Lower lobe of right lung (tissue), 2 donors: ENCODE measurements around the gene TEAD4. TPM values are rescaled to one million over a fixed set of nuclear protein-coding genes. Genes with fewer than 3 reads are reported as not detected.

Experiments
- ATAC-seq, 2 donors: fragments of 200-7000 bp; cut with Tn5 transposase; one replicate each; pipeline ENCODE4 v1.9.1; 2020 to 2022; ENCODE audit warnings: mild to moderate bottlenecking in 2 of 2, moderate library complexity in 2 of 2
- DNase-seq: peaks from one replicate; pipeline ENCODE4 v3.0.0-alpha.2; 2020
- H3K27ac ChIP-seq: fragments of 200-600 bp; one replicate; pipeline ENCODE4 v1.8.0; 2022
- H3K27me3 ChIP-seq: fragments of 200-600 bp; one replicate; pipeline ENCODE4 v1.8.0; 2022; ENCODE audit warnings: low read depth
- H3K36me3 ChIP-seq: fragments of 200-600 bp; one replicate; pipeline ENCODE4 v1.8.0; 2022; ENCODE audit warnings: mild to moderate bottlenecking
- H3K4me1 ChIP-seq: fragments of 200-600 bp; one replicate; pipeline ENCODE4 v1.8.0; 2022
- H3K4me3 ChIP-seq: fragments of 200-600 bp; one replicate; pipeline ENCODE4 v1.8.0; 2022; ENCODE audit warnings: mild to moderate bottlenecking
- H3K9me3 ChIP-seq: fragments of 200-600 bp; one replicate; pipeline ENCODE4 v1.8.0; 2022
- CTCF ChIP-seq: fragments of 200-600 bp; IDR thresholded peaks from one replicate; pipeline ENCODE4 v1.8.0; 2022; ENCODE audit warnings: antibody characterized with exemption, mild to moderate bottlenecking
- intact Hi-C: fragments of 100-400 bp; cut with DNase I; formaldehyde crosslinking; loops from one replicate; pipeline ENCODE4 v1.11.0; 2022
- total RNA-seq: library from RNA; stranded (reverse); fragmentation: NEBNext Ultra II Directional; extraction: Animal tissue kit (Norgen Biotek cat#: 25700); gene quantifications from one replicate; pipeline ENCODE4 v1.2.1, GENCODE V29; 2021
- donor health status: DM: no; HTN: yes; CAD: no; lungs with severe emphysema.

The TEAD4 gene
- total RNA-seq, 1 donor from 2014 or later: 27.3 TPM

GRCh38 chr12:3020850-3021435 is 61.7 kb downstream of the TEAD4 start:
- H3K4me3 ChIP-seq: no peak overlapping the region
- no peak for DNase-seq
- H3K4me1 ChIP-seq: no peaks in the 10 kb centered on the region
- no peaks in the 10 kb centered on the region for H3K27me3 ChIP-seq
- ATAC-seq: peak in 1 of 2 donors; percentile 25
- peaks cover 50% of the 10 kb centered on the region for H3K36me3 ChIP-seq
- intact Hi-C loops: no loop called here
- H3K9me3 ChIP-seq: no peaks in the 10 kb centered on the region
- peak overlapping the region; percentile 36 for H3K27ac ChIP-seq
- no peak for TF ChIP-seq CTCF

GRCh38 chr12:3022411-3022810 is 63.2 kb downstream of the TEAD4 start:
- Histone ChIP-seq H3K27ac (no peak overlapping the region), H3K9me3 (no peaks in the 10 kb centered on the region), H3K27me3 (no peaks in the 10 kb centered on the region), H3K4me1 (no peaks in the 10 kb centered on the region), H3K36me3 (peaks cover 38% of the 10 kb centered on the region), H3K4me3 (no peak overlapping the region)
- TF ChIP-seq CTCF: no peak
- ATAC-seq (no peak), DNase-seq (no peak)
- intact Hi-C loops: no loop called here

- intact Hi-C loops: no loop called here
- DNase-seq (no peak), ATAC-seq (no peak)
- no peaks in the 10 kb centered on the region for H3K9me3 ChIP-seq
- no peak overlapping the region for H3K4me3 ChIP-seq
- no peaks in the 10 kb centered on the region for H3K27me3 ChIP-seq
- H3K27ac ChIP-seq: no peak overlapping the region
- TF ChIP-seq CTCF: no peak
- peaks cover 37% of the 10 kb centered on the region for H3K36me3 ChIP-seq
- no peaks in the 10 kb centered on the region for H3K4me1 ChIP-seq
Observed at GRCh38 chr12:3022961-3023360, 63.8 kb downstream of the TEAD4 start.

- ATAC-seq (no peak), DNase-seq (no peak)
- intact Hi-C loops: no loop called here
- no peak overlapping the region for H3K27ac ChIP-seq
- H3K4me1 ChIP-seq: peaks cover under 1% of the 10 kb centered on the region
- TF ChIP-seq CTCF: no peak
- no peaks in the 10 kb centered on the region for H3K9me3 ChIP-seq
- H3K27me3 ChIP-seq: no peaks in the 10 kb centered on the region
- H3K36me3 ChIP-seq: peaks cover 37% of the 10 kb centered on the region
- no peak overlapping the region for H3K4me3 ChIP-seq
Observed at GRCh38 chr12:3028108-3028507, 68.9 kb downstream of the TEAD4 start.

GRCh38 chr12:3030821-3031429 is 71.7 kb downstream of the TEAD4 start:
- DNase-seq (no peak), ATAC-seq (no peak)
- no peak overlapping the region for H3K4me3 ChIP-seq
- no peak overlapping the region for H3K27ac ChIP-seq
- H3K4me1 ChIP-seq: peaks cover 11% of the 10 kb centered on the region
- no peaks in the 10 kb centered on the region for H3K9me3 ChIP-seq
- no peaks in the 10 kb centered on the region for H3K27me3 ChIP-seq
- TF ChIP-seq CTCF: no peak
- peaks cover 32% of the 10 kb centered on the region for H3K36me3 ChIP-seq
- intact Hi-C loops: no loop called here
